WERI-Rb-1 (cell line): ENCODE results near the gene PNMA8B.

Source experiments
- DNase-seq: peaks from one replicate; pipeline ENCODE4 v3.0.0-alpha.2; 2020
- H3K27ac ChIP-seq: fragments of 250-450 bp; sonication (Bioruptor Pico); 2 replicates; pipeline ENCODE4 v1.5.1; 2020; ENCODE audit warnings: mild to moderate bottlenecking, moderate library complexity
- H3K27me3 ChIP-seq: fragments of 250-450 bp; sonication (Bioruptor Pico); 2 replicates; pipeline ENCODE4 v1.5.1; 2021; ENCODE audit warnings: mild to moderate bottlenecking, low read depth, moderate library complexity; ENCODE audit not compliant: insufficient read depth, severe bottlenecking
- H3K36me3 ChIP-seq: fragments of 250-450 bp; sonication (Bioruptor Pico); 2 replicates; pipeline ENCODE4 v1.5.1; 2020; ENCODE audit warnings: mild to moderate bottlenecking, moderate library complexity
- H3K4me3 ChIP-seq: 2 replicates; pipeline ENCODE4 v1.5.1; 2011; ENCODE audit warnings: low read depth, mild to moderate bottlenecking, control low read depth, low read length
- H3K9me3 ChIP-seq: fragments of 250-450 bp; sonication (Bioruptor Pico); 2 replicates; pipeline ENCODE4 v1.5.1; 2021; ENCODE audit warnings: mild to moderate bottlenecking, moderate library complexity; ENCODE audit not compliant: severe bottlenecking
- CTCF ChIP-seq: IDR thresholded peaks from 2 replicates; pipeline ENCODE4 v1.5.1; 2011; ENCODE audit warnings: low read depth, mild to moderate bottlenecking, control low read depth, inconsistent platforms, low read length

PNMA8B gene

GRCh38 chr19:46494941-46495785 lies 504 bp downstream of the PNMA8B start:
- no peak for TF ChIP-seq CTCF
- Histone ChIP-seq H3K27me3 (no peaks in the 10 kb centered on the region), H3K27ac (no peak overlapping the region; the same call in 1 of the 2 replicates), H3K36me3 (no peaks in the 10 kb centered on the region), H3K4me3 (peak overlapping the region; percentile 44), H3K9me3 (no peaks in the 10 kb centered on the region)
- no peak for DNase-seq

GRCh38 chr19:46494146-46494940 lies 1.3 kb downstream of the PNMA8B start:
- DNase-seq: no peak
- H3K9me3 ChIP-seq: no peaks in the 10 kb centered on the region
- TF ChIP-seq CTCF: no peak
- H3K4me3 ChIP-seq: no peak overlapping the region
- no peaks in the 10 kb centered on the region for H3K27me3 ChIP-seq
- no peaks in the 10 kb centered on the region for H3K36me3 ChIP-seq
- no peak overlapping the region for H3K27ac ChIP-seq

GRCh38 chr19:46493236-46494145 lies 2.2 kb downstream of the PNMA8B start:
- no peak overlapping the region for H3K4me3 ChIP-seq
- no peak for TF ChIP-seq CTCF
- no peak for DNase-seq
- no peaks in the 10 kb centered on the region for H3K36me3 ChIP-seq
- H3K9me3 ChIP-seq: no peaks in the 10 kb centered on the region
- no peak overlapping the region for H3K27ac ChIP-seq
- H3K27me3 ChIP-seq: no peaks in the 10 kb centered on the region

GRCh38 chr19:46492841-46493235 lies 2.8 kb downstream of the PNMA8B start:
- H3K27ac ChIP-seq: no peak overlapping the region
- no peak for DNase-seq
- no peak for TF ChIP-seq CTCF
- H3K27me3 ChIP-seq: no peaks in the 10 kb centered on the region
- H3K4me3 ChIP-seq: no peak overlapping the region
- H3K36me3 ChIP-seq: no peaks in the 10 kb centered on the region
- H3K9me3 ChIP-seq: no peaks in the 10 kb centered on the region

- Histone ChIP-seq H3K27me3 (no peaks in the 10 kb centered on the region), H3K27ac (no peak overlapping the region), H3K36me3 (no peaks in the 10 kb centered on the region), H3K4me3 (no peak overlapping the region), H3K9me3 (no peaks in the 10 kb centered on the region)
- no peak for TF ChIP-seq CTCF
- DNase-seq: no peak
Observed at GRCh38 chr19:46491975-46492682, 3.5 kb downstream of the PNMA8B start.
